ENCODE measurements around the gene ADAMTS15. TPM values are rescaled to one million over a fixed set of nuclear protein-coding genes. Genes with fewer than 3 reads are reported as not detected.

ADAMTS15 gene
- total and polyA plus RNA-seq, 2 donors (not counting 1 experiment from before 2014, with no cell fraction given) = not detected

DNA sequence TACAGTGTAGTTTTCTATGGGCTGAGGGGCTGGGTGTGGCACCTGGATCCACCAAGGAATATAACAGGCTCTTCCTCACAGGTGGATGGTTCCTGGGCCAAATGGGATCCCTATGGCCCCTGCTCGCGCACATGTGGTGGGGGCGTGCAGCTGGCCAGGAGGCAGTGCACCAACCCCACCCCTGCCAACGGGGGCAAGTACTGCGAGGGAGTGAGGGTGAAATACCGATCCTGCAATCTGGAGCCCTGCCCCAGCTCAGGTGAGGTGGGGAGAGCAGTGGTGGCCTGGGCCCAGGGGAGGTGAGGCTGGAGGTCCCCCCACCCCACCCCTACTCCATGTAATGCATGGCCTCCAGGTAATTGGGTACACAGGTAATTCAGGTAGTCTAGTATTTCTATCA, 20.7 kb downstream of the ADAMTS15 start:
- no peaks in the 10 kb centered on the region for H3K4me1 Mint-ChIP-seq
- DNase-seq (no peak), ATAC-seq (ENCODE audit: low read depth) (no peak)
- H3K4me3 Mint-ChIP-seq = no peak overlapping the region
- Histone ChIP-seq H3K4me1 (ENCODE audit: control insufficient read depth in 2 of 2, insufficient read depth in 2 of 2, low read length in 2 of 2) (no peaks in the 10 kb centered on the region), H4K20me1 (ENCODE audit: control insufficient read depth, insufficient read depth, low read length, poor library complexity, severe bottlenecking) (no peaks in the 10 kb centered on the region), H3K36me3 (replicated peaks in 1 of 2; ENCODE audit: control extremely low read depth in 1 of 2, control insufficient read depth in 1 of 2, extremely low read depth in 1 of 2, insufficient read depth in 2 of 2, low read length in 1 of 2) (no peaks in the 10 kb centered on the region), H3K9me3 (ENCODE audit: control extremely low read depth in 1 of 3, control insufficient read depth in 2 of 3, insufficient read depth in 1 of 3, low read length in 2 of 3) (no peaks in the 10 kb centered on the region), H3K79me2 (ENCODE audit: control insufficient read depth, insufficient read depth, low read length) (no peaks in the 10 kb centered on the region), H3K9ac (ENCODE audit: low read length) (no peak overlapping the region), H3K4me2 (replicated peaks; ENCODE audit: low read depth, low read length, poor library complexity, severe bottlenecking) (no peak overlapping the region), H3K4me3 (ENCODE audit: control extremely low read depth in 1 of 5, extremely low read depth in 1 of 5, insufficient read depth in 1 of 5, low read depth in 2 of 5, low read length in 4 of 5) (no peak overlapping the region), H2AFZ (ENCODE audit: insufficient read depth, low read depth, low read length, poor library complexity, severe bottlenecking) (no peak overlapping the region), H3K27ac (ENCODE audit: low read length in 2 of 2) (no peak overlapping the region), H3K27me3 (replicated peaks in 1 of 4; ENCODE audit: control extremely low read depth in 1 of 4, control insufficient read depth in 3 of 4, insufficient read depth in 4 of 4, low read length in 3 of 4) (no peaks in the 10 kb centered on the region)
- H3K27ac Mint-ChIP-seq = no peak overlapping the region
- CTCF ChIA-PET = no interaction called here
- WGBS (ENCODE audit: insufficient coverage) = no CpG with 5 or more reads among the region's 6 CpGs
- H3K27me3 Mint-ChIP-seq = peaks cover 4% of the 10 kb centered on the region
- no peaks in the 10 kb centered on the region for H3K9me3 Mint-ChIP-seq (ENCODE audit: insufficient read depth)
- TF ChIP-seq, protein P1, sequence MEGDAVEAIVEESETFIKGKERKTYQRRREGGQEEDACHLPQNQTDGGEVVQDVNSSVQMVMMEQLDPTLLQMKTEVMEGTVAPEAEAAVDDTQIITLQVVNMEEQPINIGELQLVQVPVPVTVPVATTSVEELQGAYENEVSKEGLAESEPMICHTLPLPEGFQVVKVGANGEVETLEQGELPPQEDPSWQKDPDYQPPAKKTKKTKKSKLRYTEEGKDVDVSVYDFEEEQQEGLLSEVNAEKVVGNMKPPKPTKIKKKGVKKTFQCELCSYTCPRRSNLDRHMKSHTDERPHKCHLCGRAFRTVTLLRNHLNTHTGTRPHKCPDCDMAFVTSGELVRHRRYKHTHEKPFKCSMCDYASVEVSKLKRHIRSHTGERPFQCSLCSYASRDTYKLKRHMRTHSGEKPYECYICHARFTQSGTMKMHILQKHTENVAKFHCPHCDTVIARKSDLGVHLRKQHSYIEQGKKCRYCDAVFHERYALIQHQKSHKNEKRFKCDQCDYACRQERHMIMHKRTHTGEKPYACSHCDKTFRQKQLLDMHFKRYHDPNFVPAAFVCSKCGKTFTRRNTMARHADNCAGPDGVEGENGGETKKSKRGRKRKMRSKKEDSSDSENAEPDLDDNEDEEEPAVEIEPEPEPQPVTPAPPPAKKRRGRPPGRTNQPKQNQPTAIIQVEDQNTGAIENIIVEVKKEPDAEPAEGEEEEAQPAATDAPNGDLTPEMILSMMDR (IDR thresholded peaks at IDR 0.05) = no peak
- no peak for TF ChIP-seq EZH2 (IDR thresholded peaks at IDR 0.05; ENCODE audit: borderline replicate concordance, insufficient read depth, low read depth, low read length, poor library complexity, severe bottlenecking)
- intact Hi-C loops (cut with micrococcal nuclease) = no loop called here
- POLR2A ChIA-PET = no interaction called here

DNA sequence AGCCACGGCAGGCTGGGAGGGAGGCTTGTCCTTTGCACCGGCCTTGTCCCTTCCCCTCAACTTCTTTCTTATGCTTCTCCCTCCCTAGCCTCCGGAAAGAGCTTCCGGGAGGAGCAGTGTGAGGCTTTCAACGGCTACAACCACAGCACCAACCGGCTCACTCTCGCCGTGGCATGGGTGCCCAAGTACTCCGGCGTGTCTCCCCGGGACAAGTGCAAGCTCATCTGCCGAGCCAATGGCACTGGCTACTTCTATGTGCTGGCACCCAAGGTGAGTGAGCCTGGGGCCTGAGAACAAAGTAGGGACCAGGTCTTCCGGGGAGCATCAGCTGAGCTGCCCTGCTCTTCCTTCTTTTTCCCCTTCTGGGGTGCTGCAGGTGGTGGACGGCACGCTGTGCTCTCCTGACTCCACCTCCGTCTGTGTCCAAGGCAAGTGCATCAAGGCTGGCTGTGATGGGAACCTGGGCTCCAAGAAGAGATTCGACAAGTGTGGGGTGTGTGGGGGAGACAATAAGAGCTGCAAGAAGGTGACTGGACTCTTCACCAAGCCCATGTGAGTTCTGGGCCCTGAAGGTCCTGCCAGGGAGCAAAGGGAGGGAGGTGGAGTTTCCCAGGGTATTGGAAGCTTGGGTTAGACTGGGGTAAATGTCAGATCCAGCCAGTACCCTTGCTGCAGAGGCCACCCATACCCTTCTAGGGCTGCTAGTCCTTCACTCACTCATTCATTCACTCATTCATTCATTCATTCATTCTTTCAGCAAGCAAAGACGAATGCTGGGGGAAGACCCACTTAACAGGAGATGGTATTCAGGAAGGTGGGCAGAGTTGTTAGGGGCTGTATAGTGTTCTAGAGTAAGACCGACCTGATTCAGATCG, 22.6 kb downstream of the ADAMTS15 start:
- Histone ChIP-seq H3K9ac (ENCODE audit: low read length) (no peak overlapping the region), H4K20me1 (ENCODE audit: control insufficient read depth, insufficient read depth, low read length, poor library complexity, severe bottlenecking) (no peaks in the 10 kb centered on the region), H2AFZ (ENCODE audit: insufficient read depth, low read depth, low read length, poor library complexity, severe bottlenecking) (no peak overlapping the region), H3K4me2 (replicated peaks; ENCODE audit: low read depth, low read length, poor library complexity, severe bottlenecking) (no peak overlapping the region), H3K36me3 (replicated peaks in 1 of 2; ENCODE audit: control extremely low read depth in 1 of 2, control insufficient read depth in 1 of 2, extremely low read depth in 1 of 2, insufficient read depth in 2 of 2, low read length in 1 of 2) (no peaks in the 10 kb centered on the region), H3K27me3 (replicated peaks in 1 of 4; ENCODE audit: control extremely low read depth in 1 of 4, control insufficient read depth in 3 of 4, insufficient read depth in 4 of 4, low read length in 3 of 4) (no peaks in the 10 kb centered on the region), H3K4me1 (ENCODE audit: control insufficient read depth in 2 of 2, insufficient read depth in 2 of 2, low read length in 2 of 2) (no peaks in the 10 kb centered on the region), H3K27ac (ENCODE audit: low read length in 2 of 2) (no peak overlapping the region), H3K4me3 (ENCODE audit: control extremely low read depth in 1 of 5, extremely low read depth in 1 of 5, insufficient read depth in 1 of 5, low read depth in 2 of 5, low read length in 4 of 5) (no peak overlapping the region), H3K9me3 (ENCODE audit: control extremely low read depth in 1 of 3, control insufficient read depth in 2 of 3, insufficient read depth in 1 of 3, low read length in 2 of 3) (no peaks in the 10 kb centered on the region), H3K79me2 (ENCODE audit: control insufficient read depth, insufficient read depth, low read length) (no peaks in the 10 kb centered on the region)
- no peaks in the 10 kb centered on the region for H3K4me1 Mint-ChIP-seq
- ATAC-seq (ENCODE audit: low read depth) (no peak), DNase-seq (no peak)
- intact Hi-C loops (cut with micrococcal nuclease) = no loop called here
- ChIA-PET POLR2A (no interaction called here), CTCF (no interaction called here)
- no peak overlapping the region for H3K27ac Mint-ChIP-seq
- TF ChIP-seq, protein P1 (IDR thresholded peaks at IDR 0.05) = no peak
- TF ChIP-seq EZH2 (IDR thresholded peaks at IDR 0.05; ENCODE audit: borderline replicate concordance, insufficient read depth, low read depth, low read length, poor library complexity, severe bottlenecking) = no peak
- H3K4me3 Mint-ChIP-seq = no peak overlapping the region
- H3K27me3 Mint-ChIP-seq = peaks cover 4% of the 10 kb centered on the region
- WGBS (ENCODE audit: insufficient coverage) = 95% methylated on average over 14 of the region's 20 CpGs
- H3K9me3 Mint-ChIP-seq (ENCODE audit: insufficient read depth) = no peaks in the 10 kb centered on the region

Data from B cell (primary cell).